ENCODE measurements around the gene CACNA1C.

The CACNA1C gene

DNA sequence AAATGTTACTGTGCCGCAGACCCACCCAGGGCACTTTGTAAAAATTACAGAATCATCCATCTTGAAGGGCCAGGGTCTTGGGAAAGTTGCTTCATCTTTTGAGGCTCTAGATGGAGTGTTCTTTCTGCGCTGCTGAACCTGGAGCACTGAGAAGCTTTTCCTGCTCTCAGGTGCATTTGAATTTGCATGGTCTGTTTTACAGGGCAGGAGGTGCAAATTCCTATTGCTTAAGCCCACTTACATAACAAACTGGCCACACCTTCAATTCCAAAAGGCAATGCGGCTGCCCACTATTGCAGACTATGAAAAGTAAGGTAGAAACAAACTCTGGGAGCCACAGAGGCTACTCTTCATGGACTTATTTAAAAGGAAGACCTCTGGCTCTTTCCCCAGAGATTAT is 254.8 kb downstream of the CACNA1C start:
- in situ Hi-C loops (cut with MboI; ENCODE audit: low sequenced_read_pairs) = no loop called here

DNA sequence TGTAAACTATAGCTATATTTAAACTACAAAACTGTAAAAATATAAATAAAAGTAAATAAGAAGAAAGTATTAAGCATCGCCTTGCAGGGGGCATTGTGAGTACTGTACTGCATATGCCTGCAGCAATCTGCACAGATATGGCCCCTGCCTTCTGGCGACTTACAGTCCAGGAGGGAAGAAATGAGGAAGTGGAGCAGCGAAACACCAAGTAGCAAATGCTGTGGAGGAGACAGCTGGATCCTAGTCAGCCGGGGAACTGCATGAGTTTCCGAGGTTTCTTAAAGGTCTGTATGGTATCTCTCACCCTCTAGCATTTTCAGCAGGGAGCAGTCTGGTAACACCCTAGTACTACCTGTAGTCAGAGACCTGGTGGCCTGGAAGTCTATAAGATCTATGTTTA is 256.9 kb downstream of the CACNA1C start:
- in situ Hi-C loops (cut with MboI; ENCODE audit: low sequenced_read_pairs) = no loop called here

DNA sequence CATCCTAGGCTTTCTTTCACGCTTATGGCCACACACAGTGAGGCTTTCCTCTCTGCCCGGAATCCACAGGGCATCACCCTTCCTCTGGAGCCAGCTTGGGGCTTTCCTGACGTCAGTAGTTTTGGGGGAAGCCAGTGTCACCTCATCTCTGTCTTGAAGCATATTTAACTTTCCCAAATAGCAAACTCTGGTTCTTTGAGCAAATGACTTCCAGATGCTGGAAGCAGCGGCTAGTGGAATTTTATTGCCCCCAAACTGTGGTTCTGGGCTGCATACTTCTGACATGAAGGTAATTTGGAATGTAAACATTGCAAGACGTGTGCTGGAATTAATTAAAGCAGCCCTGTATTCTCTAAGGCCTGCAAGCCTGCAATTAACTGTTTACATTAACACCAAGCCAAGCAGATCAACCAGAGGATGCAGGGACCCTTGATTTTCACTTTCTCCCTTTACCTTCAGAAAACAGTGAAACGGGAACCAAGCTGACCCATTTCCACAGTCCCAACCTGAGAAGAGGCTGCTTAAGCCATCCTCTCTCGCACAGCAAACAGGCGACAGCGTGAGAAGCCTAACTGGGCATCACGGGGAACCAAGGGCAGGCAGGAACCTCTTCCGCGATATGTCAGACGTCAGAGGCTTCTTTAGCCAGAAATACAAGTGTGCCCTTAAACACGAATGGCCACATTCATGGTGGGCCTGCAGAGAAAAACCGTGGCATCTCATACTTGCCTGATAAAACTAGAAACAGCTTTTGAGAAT is 258.4 kb downstream of the CACNA1C start:
- in situ Hi-C loops (cut with MboI; ENCODE audit: low sequenced_read_pairs) = no loop called here

DNA sequence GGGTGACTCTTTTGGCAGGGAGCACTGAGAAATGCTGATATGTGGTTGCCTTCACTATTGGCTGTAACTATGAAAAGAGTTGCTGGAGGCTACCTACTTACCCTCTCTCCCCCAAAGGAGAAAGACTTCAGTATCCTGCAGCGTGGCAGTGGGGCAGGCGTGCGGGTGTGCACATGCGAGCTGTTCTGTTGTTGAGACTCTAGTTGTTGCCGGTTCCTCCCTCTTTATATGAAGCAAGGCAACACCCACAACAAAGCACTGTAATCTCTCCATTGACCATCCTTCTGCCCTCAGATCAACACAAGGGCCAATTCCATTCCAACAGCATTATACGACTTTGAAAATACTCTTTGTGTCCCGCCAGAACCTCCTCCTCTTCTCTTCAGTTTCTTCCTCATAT is 259.4 kb downstream of the CACNA1C start:
- in situ Hi-C loops (cut with MboI; ENCODE audit: low sequenced_read_pairs) = no loop called here

DNA sequence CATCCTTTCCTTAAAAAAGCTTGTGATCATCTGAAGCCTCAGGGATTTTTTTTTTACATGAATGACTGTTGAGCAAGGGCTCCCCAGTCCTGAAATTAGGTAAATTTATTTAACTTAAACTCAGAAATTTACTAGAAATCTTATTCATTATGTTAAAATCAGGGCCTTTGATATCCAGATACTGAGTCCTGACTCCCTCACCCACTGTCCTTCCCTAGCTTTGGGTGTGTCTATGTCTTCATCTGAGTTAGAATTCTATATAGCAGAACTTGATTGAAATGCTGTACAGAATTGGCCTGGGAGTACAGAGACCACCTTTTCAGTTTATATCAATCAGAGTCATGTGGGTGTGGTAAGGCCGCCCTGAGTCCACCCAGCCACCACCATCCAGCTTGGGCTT is 260.0 kb downstream of the CACNA1C start:
- in situ Hi-C loops (cut with MboI; ENCODE audit: low sequenced_read_pairs) = no loop called here

DNA sequence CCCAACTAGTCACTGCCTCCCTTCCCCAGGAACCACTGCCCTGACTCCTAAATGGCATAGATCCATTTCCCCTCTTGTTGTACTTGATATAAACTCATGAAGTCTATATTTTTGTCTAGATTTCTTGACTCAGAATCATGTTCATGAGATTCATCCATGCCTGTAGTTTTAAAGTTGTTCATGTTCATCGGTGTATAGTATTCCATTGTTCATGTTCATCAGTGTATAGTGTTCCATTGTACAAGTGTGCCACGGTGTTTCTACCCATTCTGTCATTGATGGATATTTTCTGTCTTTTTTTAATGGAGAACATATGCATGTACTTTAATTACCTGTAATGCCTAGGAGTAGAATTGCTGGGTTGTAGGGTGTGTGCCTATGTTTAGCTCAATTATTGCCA is 261.7 kb downstream of the CACNA1C start:
- in situ Hi-C loops (cut with MboI; ENCODE audit: low sequenced_read_pairs) = no loop called here

DNA sequence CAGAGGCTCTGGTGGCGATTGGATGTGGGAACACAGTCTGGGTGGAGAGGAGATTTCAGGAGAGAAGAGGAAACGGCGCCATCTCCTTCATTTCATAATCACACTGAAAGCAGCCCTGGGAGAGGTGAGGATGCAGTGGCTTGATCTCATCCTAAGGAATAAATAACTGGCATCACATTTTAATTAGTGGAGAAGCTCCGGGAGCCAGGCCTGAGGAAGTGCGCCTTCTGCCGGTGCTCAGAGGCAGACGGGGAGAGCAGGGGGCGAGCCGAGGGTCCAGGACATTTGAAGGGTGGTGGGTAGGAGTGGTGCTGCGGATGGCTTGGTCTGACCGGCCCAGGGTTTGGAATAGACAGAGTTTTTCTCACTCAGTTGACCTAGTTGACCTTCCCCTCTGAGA is 265.0 kb downstream of the CACNA1C start:
- in situ Hi-C loops (cut with MboI; ENCODE audit: low sequenced_read_pairs) = no loop called here

DNA sequence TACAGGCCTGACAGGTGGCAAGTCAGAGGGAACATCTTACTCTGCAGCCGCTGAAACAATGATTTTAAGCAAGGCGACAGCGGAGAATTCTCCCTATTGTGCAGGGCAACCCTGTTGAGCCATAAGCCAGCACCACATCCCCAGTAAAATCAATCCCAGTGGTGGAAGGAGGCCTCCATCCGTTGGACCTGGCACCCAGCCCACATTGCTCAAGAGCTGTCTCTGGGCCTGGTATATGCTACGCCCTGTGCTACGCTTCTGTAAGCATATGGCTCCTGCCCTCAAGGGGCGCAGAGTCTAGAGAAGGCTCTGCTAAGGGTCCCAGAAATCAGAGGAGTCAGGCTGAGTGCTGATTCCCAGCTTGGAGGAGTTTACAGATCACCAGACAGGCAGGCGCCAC is 265.5 kb downstream of the CACNA1C start:
- in situ Hi-C loops (cut with MboI; ENCODE audit: low sequenced_read_pairs) = no loop called here

DNA sequence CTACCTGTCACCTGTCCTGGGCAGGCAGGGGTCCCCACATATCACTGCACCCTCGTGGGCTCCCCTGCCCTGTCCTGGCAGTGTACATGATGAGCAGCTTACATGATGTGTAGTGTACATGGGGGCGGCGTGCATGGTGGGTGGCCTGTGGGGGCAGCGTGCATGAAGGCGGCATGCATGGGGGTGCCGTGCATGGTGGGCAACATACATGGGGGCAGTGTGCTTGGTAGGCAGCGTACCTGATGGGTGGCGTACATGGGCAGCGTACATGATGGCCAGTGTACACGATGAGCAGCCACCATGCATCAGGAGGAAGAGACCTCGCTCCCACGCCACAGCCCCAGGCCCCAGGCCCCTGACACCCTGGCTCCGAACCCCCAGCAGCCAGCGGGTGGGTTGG is 266.3 kb downstream of the CACNA1C start:
- in situ Hi-C loops (cut with MboI; ENCODE audit: low sequenced_read_pairs) = no loop called here

DNA sequence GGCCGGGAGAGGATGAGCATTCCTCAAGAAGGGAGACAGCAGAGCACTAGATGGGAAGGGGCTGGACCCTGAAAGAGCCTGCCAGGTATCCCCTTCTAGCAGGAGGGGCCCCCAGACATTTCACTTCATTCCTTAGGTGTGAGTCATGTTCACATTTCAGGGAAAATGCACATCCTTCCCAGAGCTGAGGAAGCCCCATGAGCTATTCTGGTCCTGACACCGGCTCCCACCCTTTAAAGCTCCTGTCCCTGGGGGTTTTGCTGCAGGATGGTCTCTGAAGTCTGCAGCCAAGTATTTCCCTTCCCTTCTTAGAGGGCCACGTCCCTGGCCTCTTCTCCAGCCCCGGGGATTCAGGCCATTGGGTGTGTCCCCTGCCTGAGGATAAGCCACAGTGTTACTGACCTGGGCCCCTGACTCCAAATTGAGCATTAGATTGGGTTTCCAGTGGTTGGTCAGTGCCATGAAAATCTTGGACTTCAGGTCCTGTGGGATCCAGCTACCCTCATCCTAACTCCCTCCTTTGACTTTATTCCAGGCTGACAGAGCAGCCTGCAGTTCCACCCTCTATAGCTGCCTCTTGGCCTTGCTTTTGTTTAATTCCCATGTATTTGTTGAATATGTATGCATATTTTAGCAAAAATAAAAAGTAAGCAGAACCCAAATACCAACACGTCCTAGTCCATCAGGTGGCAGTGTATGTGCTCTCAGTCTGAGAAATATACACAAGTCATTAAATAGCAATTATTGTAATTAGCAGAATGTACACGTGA is 267.1 kb downstream of the CACNA1C start:
- in situ Hi-C loops (cut with MboI; ENCODE audit: low sequenced_read_pairs) = no loop called here

DNA sequence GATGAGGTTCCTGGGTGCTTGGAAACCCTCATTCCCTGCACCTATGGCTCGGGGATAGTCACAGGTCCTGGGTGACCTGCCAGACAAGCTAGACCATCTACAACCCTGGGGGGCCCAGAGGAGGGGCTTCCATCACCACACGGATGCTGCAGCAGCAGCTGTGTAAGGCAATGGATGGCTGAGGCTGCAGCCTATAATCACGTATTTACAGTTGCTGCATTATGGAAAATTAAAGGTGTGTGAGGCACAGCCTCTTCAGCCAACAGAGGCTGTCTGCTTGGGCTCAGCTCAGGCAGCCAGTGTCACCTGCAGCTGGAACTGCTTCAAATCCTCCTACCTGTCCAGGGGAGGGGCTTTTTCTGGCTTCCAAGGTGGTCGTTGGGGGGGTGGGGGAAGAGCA is 268.1 kb downstream of the CACNA1C start:
- in situ Hi-C loops (cut with MboI; ENCODE audit: low sequenced_read_pairs) = no loop called here

DNA sequence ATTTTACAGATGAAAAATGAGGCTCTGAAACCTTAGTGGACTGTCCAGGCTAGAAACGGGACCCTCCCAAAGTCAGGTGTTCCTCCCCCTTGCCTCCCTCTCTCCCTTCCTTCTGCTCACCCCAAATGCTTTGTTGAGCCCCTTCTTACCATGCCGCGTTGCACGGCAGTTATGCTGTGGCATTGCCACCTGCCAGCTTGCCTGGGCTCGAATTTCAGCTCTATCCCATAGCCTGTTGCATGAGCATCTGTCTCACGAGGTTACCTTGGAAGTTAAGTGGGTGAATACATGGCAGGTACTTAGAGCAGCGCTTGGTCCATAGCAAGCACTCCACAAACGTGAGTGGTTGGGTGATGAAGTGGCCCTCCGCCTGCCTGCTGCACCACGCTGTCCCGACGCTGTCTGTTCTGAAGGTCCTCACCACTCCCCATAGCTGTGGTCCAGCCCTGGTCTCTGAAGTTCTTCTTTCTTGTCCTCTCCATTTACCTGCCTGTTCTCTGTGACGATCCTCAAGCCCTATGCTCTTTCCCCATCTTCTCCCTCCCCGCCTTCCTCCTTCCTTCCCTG is 269.9 kb downstream of the CACNA1C start:
- in situ Hi-C loops (cut with MboI; ENCODE audit: low sequenced_read_pairs) = no loop called here

DNA sequence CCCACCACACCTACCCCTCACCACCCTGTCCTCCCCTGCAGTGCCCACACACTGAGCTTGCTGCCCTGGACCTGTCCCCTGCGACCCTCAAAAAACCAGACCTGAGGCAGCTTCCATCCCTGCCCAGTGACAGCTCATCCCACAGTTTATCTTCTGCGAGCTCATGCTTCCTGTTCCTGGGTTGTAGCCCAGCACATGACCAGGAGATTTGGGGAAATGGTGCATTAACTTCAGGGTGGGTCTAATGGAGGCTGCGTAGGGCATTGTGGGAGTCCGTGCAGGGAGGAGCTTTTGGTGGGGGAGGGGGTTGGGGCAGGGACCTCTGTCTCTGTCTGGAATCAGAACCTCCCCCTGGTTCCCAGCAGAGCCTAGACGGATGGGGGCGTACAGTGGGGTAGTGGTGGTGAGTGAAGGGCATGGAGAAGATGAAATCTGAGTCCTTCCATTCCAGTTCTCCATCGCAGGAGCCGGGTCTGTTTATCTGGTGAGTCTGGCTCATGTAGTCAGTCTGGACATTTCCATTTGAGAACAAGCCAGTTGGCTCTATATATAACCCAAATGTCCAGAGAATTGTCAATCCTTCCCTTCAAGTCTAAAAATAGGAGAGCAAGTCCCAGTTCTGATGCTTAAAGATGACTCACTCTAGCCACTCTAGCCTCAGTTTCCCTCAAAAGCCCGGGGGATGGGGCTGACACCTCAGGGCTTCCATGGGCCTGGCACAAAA is 270.9 kb downstream of the CACNA1C start:
- in situ Hi-C loops (cut with MboI; ENCODE audit: low sequenced_read_pairs) = no loop called here

DNA sequence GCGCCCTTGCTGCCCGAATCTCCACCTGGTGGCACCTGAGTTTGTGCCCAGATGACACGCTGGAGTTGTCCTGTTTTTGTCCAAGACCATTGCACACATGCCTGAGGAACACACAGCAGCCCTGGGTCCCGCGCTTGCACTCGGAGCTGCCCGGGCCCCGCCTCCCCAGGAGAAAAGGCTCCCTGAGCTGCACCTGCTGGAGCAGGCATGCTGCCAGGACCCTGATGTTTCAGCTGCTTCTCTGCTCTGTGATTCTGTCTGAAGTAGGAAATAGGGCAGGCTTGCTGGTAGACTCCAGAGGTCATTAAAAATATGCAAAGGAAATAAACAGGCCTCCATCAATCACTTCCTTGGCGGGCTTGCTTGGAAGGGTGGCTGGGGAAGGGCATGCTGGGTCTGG is 271.6 kb downstream of the CACNA1C start:
- in situ Hi-C loops (cut with MboI; ENCODE audit: low sequenced_read_pairs) = no loop called here

DNA sequence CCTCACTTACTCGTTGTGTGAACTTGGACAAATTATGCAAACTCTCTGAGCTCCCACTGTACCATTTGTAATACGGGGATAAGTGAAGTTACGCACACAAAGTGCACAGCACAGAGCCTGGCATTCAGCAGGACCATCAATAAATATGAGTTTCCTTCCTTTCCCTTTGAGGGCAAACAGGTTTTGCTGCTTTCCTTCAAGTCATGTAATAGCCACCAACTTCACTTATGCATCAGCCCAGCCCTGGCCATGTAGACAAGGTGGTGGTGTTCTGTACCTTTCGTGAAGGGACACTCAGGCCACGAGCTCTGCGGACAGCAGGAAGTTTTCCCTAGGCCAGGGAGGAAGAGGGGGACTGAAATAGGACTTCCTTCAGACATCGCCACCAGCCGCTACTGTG is 272.7 kb downstream of the CACNA1C start:
- in situ Hi-C loops (cut with MboI; ENCODE audit: low sequenced_read_pairs) = no loop called here

DNA sequence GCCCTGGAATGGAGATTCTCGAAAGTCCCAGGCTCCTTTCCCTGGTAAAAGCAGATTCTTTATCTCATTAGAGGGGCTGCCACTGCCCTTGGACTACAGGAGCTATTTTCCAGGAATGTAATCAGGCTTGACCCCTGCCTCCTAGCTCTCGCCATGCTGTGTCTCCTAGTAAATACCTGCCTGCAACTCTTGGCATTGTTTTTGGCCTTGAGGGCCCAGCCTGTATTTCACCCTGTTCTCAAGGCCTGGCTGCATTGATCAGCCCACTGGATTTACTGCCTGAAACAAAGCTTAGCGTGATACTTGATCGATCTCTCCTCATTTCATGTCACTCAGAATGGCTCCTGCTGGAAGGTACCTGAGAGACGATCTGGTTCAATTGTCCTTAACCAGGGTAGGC is 273.7 kb downstream of the CACNA1C start:
- in situ Hi-C loops (cut with MboI; ENCODE audit: low sequenced_read_pairs) = no loop called here

DNA sequence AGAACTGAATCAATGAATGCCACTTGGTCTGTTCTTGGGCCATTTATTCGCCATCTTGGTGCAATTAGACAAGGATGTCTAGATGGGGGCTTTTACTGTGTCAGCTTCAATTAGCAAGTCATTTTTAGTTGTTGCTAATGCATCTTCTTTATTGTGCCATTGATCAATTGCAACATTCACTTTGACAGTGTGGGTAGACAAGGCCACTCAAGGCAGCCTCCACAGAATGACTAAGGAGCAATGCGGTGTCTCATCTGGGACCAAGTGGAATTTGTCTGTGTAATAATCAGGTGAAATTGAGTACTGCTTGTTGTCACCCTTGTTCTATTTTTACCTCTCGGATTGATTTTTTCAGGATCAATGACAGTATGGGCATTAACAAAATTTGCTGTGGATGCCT is 275.9 kb downstream of the CACNA1C start:
- in situ Hi-C loops (cut with MboI; ENCODE audit: low sequenced_read_pairs) = no loop called here

DNA sequence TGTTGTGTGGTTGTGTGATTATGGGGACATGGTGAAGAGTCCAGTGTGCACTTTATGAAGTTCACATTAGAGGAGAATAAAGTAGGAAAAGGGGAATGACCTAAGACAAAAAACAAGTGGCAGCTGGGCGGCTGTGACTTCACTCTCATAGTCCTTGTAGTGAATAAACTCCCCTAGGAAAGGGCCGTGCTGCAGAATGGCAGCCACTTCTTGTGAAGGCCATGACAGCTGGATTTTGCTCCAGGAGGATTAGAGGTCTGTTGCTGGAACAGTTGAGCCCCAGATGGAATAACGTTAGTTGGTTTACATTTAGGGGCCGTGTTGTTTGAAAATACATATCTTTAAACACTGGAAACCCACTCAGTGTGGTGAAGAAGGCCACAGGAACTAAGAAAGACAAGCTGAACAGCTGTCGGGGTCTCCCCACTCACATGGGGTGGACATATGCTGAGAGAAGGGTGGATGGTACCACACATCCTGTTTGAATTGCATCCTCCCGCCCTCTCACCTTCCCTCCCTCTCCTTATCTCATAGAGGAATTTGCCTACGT is 276.9 kb downstream of the CACNA1C start:
- in situ Hi-C loops (cut with MboI; ENCODE audit: low sequenced_read_pairs) = no loop called here

DNA sequence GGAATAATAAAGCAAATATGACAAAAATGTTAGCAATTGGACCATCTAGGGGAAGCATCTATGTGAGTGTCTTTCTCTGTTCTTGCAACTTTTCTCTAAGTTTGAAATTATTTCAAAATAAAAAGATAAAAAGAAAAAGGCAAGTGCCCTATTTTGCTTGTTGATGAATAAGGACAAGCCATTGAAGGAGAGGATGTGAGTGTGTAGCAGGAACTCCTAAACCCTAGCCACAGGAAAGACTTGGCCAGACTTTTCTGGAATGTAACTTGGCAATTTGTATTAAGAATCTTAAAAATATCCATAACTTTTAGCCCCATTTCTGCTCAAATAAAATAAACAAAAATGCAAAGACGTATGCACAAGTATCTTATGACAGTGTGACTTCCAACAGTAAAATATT is 279.4 kb downstream of the CACNA1C start:
- in situ Hi-C loops (cut with MboI; ENCODE audit: low sequenced_read_pairs) = no loop called here

DNA sequence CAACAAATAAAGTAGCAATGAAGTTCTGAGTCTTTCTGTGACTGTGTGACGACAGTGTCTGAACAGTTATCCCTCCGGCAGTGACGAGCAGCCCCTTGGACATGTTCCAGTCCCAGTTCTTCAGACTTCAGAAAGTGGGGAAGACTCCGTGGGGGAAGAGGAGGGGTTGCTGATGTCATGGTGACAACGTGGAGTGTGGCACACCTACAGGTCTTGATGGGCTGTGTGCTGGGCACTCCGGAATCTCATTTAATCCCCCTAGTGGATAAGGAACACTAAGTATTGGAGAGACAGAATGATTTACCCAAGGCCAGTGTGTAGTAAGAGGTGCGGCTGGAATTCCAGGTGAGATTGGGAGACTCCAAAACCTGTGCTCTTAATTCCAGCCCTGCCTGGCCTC is 280.2 kb downstream of the CACNA1C start:
- in situ Hi-C loops (cut with MboI; ENCODE audit: low sequenced_read_pairs) = no loop called here

DNA sequence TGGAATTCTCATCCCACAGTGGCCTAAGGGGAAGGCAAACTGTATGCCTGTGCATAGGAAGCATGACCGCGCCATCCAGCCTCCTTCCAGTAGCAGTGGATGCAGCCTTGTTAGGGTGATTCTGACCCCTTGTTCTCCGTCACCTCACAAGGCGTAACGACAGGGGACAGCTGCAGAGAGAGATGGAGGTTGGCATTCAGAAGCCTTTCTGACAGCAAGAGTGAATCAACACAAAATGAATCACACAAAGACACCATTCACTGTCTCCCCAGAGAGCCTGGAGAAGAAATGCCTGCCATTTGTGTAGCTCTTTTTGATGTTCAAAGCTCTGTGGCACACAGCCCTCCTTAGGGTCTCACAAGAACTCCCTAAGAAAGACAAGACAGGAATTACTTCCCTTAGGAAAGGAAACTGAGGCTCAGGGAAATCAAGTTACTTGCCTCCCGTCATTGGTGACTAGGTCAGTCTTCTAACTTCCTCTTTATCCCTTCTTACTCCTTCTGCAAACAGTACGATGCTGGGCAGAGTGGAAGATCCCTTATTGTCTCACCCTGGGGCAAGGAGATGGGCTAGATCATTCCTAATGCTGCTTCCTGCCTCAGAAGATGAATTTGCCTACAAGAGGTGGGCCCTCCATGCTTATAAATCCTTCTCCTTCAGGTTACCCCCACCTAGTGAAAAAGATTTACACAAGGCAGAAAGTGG is 280.9 kb downstream of the CACNA1C start:
- in situ Hi-C loops (cut with MboI; ENCODE audit: low sequenced_read_pairs) = no loop called here

Measured in HL-60/S4 treated with phorbol 12-myristate 13-acetate at 8.2 ng/mL for 4 days and 3 days (cell line).